SK-N-SH (cell line): Measurements from ENCODE around the gene AGAP1.

Experiments used
- POLR2AphosphoS5 ChIP-seq: IDR thresholded peaks from 2 replicates; pipeline ENCODE4 v1.6.1; 2012; ENCODE audit warnings: low read depth, low read length
- RFX5 ChIP-seq: IDR thresholded peaks from 2 replicates; pipeline ENCODE4 v1.6.1; 2012; ENCODE audit warnings: mild to moderate bottlenecking, improper control_type of control experiment, low read length

GRCh38 chr2:235961711-235962110 is 467.9 kb downstream of the AGAP1 start:
- TF ChIP-seq POLR2AphosphoS5 (no peak), RFX5 (no peak)
